Transverse colon (tissue), 4 donors: ENCODE results near the gene STBD1. TPM values are rescaled to one million over a fixed set of nuclear protein-coding genes. Genes with fewer than 3 reads are reported as not detected.
"Not testable (repeated sequence)": the region's sequence is repeated elsewhere in the genome, so short reads cannot be mapped to it uniquely, and the experiment has no call there.

Experiments used
- DNase-seq: peaks from one replicate; pipeline ENCODE4 v3.0.0-alpha.2; 2019
- H3K27ac ChIP-seq, 4 donors: fragments of 200-600 bp; sonication (generic); 2 replicates each; pipeline ENCODE4 v1.5.1; 2016 to 2018; ENCODE audit warnings: inconsistent platforms in 4 of 4
- H3K27me3 ChIP-seq: fragments of 200-600 bp; sonication (generic); 2 replicates; pipeline ENCODE4 v1.5.1; 2017; ENCODE audit warnings: inconsistent platforms
- H3K36me3 ChIP-seq, 4 donors: fragments of 200-600 bp; sonication (generic); 2 replicates each; pipeline ENCODE4 v1.5.1; 2017 to 2019; ENCODE audit warnings: inconsistent platforms in 4 of 4
- H3K4me1 ChIP-seq, 4 donors: fragments of 200-600 bp; sonication (generic); 2 replicates each; pipeline ENCODE4 v1.5.1; 2017 to 2020; ENCODE audit warnings: inconsistent platforms in 4 of 4
- H3K4me3 ChIP-seq, 4 donors: fragments of 200-600 bp; sonication (generic); 1 replicate in 1 of 4; 2 replicates in 3 of 4; pipeline versions ENCODE4 v1.5.1 to v1.6.1; 2017 to 2019; ENCODE audit warnings: inconsistent platforms in 4 of 4
- H3K9me3 ChIP-seq, 2 donors: fragments of 200-600 bp; sonication (generic); 2 replicates each; pipeline ENCODE4 v1.5.1; 2017 to 2019; ENCODE audit warnings: inconsistent platforms in 2 of 2
- EP300 ChIP-seq: sonication (generic); formaldehyde crosslinking; IDR thresholded peaks from one replicate; pipeline ENCODE4 v1.6.1; 2017; ENCODE audit warnings: antibody characterized with exemption, low read depth
- POLR2A ChIP-seq: fragments of 450-650 bp; IDR thresholded peaks from one replicate; pipeline ENCODE4 v1.6.1; 2016; ENCODE audit warnings: antibody characterized with exemption, mild to moderate bottlenecking, moderate library complexity
- POLR2AphosphoS5 ChIP-seq, 3 donors: sonication (generic); formaldehyde crosslinking; IDR thresholded peaks; one replicate each; pipeline ENCODE4 v1.6.1; 2016; ENCODE audit warnings: antibody characterized with exemption in 3 of 3
- WGBS, 2 donors: methylation state at CpG; one replicate each; pipeline ENCODE4 v1.1.5; 2018; ENCODE audit warnings: low coverage in 1 of 2; 5-methylcytosine and 5-hydroxymethylcytosine counted together
- in situ Hi-C, 4 donors: fragments of 200-750 bp; cut with MboI; loops; one replicate each; pipeline versions ENCODE4 v1.15.0 to v1.15.1; 2017; ENCODE audit warnings: low sequenced_read_pairs in 3 of 4, low pct_ligation_motif_present in 1 of 4, low pct_unique_long_range_greater_than_20kb in 1 of 4
- intact Hi-C: fragments of 100-400 bp; cut with DNase I; formaldehyde crosslinking; loops from one replicate; pipeline ENCODE4 v1.15.1; 2023; ENCODE audit warnings: low total_unique reads
- total RNA-seq, 4 donors: library from RNA; depleted of rRNA; stranded (reverse); fragments of >200 nt; gene quantifications; one replicate each; pipeline ENCODE4 v1.1.0, GENCODE V29; 2016
- TF ChIP-seq, protein P1 (sequence below), 5 experiments: fragments of 200-600 bp in 3 of 5; fragments of 450-650 bp in 2 of 5; sonication (generic) in 3 of 5; IDR thresholded peaks; 1 replicate in 2 of 5; 2 replicates in 3 of 5; pipeline ENCODE4 v1.5.1; 2016 to 2017; ENCODE audit warnings: antibody characterized with exemption in 5 of 5, inconsistent platforms in 3 of 5, mild to moderate bottlenecking in 2 of 5, moderate library complexity in 1 of 5

The STBD1 gene
- total RNA-seq, 4 donors from 2014 or later = 5.4 to 48.7 (median 17.0) TPM

DNA sequence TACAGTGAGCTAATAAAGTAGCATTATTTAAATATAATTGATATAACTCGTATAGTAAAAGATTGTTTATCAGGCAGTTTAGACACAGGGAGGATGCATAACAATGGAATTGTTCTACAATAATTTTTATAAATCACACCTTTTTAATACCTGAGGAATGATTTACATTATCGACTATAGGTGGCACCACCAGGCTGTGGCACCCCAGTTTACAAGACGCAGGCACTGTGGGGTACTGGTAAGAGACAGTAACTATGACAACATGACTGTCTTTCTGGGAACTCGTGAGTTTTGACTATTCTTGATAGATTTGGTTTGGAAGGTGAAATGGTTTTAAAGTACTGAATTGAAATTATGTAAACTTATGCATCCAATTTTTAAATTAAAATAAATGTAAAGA lies 27.1 kb upstream of the STBD1 start:
- in situ Hi-C loops = no loop called here
- Histone ChIP-seq H3K9me3 (no peaks in the 10 kb centered on the region), H3K27me3 (no peaks in the 10 kb centered on the region), H3K27ac (no peak overlapping the region), H3K4me3 (no peak overlapping the region), H3K36me3 (no peaks in the 10 kb centered on the region), H3K4me1 (peaks cover 0 to 40% (median 10%) of the 10 kb centered on the region in 4 donors)
- intact Hi-C loops = no loop called here
- TF ChIP-seq POLR2AphosphoS5 (IDR thresholded peaks at IDR 0.05) = no peak
- TF ChIP-seq, protein P1, sequence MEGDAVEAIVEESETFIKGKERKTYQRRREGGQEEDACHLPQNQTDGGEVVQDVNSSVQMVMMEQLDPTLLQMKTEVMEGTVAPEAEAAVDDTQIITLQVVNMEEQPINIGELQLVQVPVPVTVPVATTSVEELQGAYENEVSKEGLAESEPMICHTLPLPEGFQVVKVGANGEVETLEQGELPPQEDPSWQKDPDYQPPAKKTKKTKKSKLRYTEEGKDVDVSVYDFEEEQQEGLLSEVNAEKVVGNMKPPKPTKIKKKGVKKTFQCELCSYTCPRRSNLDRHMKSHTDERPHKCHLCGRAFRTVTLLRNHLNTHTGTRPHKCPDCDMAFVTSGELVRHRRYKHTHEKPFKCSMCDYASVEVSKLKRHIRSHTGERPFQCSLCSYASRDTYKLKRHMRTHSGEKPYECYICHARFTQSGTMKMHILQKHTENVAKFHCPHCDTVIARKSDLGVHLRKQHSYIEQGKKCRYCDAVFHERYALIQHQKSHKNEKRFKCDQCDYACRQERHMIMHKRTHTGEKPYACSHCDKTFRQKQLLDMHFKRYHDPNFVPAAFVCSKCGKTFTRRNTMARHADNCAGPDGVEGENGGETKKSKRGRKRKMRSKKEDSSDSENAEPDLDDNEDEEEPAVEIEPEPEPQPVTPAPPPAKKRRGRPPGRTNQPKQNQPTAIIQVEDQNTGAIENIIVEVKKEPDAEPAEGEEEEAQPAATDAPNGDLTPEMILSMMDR (IDR thresholded peaks at IDR 0.05) = no peak
- no peak for TF ChIP-seq POLR2A
- TF ChIP-seq EP300 = no peak
- 74 to 75% methylated on average over 4 of the region's 4 CpGs for WGBS, 2 donors
- DNase-seq = no peak

DNA sequence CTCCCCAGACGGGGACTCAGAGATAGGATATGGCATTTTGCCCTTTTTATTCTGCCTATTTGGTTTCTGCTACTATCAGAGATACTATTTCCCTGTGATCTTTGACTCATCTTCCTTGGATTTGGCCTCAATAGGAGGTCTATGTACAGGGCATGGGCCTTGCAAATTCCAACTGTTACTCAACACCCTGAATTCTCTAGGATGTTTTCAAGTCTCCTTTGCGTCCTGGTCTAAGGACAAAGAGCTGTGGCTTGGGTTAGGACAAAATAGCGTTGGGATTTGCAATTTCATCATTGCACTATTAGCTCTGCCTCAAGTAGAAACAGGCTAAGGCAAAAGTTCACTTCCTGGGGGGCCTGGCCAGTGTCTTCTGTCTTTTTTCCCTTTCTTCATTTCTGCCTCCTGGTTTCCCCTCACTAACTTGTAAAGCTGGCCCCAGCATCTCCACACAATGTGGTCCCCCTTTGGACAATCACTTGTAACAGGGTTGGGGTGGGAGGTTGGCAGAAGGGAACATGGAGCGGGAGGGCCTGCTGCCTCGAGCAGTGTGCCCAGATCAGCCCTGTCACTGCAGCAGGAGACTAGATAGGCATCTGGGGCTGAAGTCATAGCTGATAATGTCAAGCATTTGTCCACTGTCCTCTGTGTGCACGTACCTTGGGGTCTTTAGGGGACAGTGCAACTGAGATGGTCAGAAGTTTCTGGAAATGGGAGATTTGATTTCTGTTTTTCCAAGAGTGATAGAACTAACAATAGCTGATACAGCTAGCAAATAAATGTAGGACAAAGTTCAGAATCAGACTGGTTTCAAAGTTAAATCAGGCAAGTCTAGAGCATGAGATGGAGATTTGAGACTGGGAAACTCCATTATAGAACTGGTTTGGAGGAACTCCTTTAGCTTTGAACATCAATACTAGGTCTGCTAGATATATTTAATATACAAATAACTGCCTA lies 25.8 kb upstream of the STBD1 start:
- H3K36me3 ChIP-seq = no peaks in the 10 kb centered on the region
- no peak for TF ChIP-seq EP300
- TF ChIP-seq, protein P1 (IDR thresholded peaks at IDR 0.05) = no peak
- no peak for TF ChIP-seq POLR2AphosphoS5 (IDR thresholded peaks at IDR 0.05)
- no peak for TF ChIP-seq POLR2A
- H3K27ac ChIP-seq = no peak overlapping the region
- DNase-seq = no peak
- peaks cover under 1% of the 10 kb centered on the region in 2 donors for H3K9me3 ChIP-seq
- in situ Hi-C loops (no loop called here), intact Hi-C loops (loop anchor here (2.0 kb wide), 1 partner anchor 38 kb away; no protein-coding TSS in a partner anchor)
- no peaks in the 10 kb centered on the region for H3K27me3 ChIP-seq
- peaks cover 0 to 37% (median 10%) of the 10 kb centered on the region in 4 donors for H3K4me1 ChIP-seq
- 80 to 87% methylated on average over 1 to 6 of the region's 6 CpGs for WGBS, 2 donors
- H3K4me3 ChIP-seq = no peak overlapping the region

DNA sequence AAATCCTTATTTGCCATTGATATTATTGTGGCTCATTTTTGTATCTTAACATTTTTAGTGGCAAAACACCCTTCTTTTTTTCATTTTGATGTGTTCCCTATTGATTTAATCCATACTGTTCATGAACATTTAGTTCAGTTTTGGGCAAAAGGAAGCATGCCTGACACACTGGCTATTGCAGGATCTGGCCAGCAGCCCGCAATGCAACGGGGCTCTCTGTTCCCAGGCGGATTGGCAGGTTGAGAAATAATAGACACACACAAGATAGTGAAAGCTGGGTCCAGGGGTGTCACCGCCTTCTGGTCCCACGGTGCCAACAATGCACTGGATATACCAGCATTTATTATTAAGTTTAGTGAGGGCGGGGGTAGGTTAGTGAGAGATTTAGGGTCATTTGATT lies 24.9 kb upstream of the STBD1 start:
- in situ Hi-C loops, H3K36me3 ChIP-seq, H3K27me3 ChIP-seq, H3K27ac ChIP-seq, H3K4me3 ChIP-seq, DNase-seq, H3K9me3 ChIP-seq: not testable (repeated sequence)
- 92 to 100% methylated on average over 1 to 6 of the region's 6 CpGs for WGBS, 2 donors
- H3K4me1 ChIP-seq = peaks cover 0 to 37% (median 10%) of the 10 kb centered on the region in 4 donors
- intact Hi-C loops = loop anchor here (2.0 kb wide), 1 partner anchor 39 kb away; no protein-coding TSS in a partner anchor

DNA sequence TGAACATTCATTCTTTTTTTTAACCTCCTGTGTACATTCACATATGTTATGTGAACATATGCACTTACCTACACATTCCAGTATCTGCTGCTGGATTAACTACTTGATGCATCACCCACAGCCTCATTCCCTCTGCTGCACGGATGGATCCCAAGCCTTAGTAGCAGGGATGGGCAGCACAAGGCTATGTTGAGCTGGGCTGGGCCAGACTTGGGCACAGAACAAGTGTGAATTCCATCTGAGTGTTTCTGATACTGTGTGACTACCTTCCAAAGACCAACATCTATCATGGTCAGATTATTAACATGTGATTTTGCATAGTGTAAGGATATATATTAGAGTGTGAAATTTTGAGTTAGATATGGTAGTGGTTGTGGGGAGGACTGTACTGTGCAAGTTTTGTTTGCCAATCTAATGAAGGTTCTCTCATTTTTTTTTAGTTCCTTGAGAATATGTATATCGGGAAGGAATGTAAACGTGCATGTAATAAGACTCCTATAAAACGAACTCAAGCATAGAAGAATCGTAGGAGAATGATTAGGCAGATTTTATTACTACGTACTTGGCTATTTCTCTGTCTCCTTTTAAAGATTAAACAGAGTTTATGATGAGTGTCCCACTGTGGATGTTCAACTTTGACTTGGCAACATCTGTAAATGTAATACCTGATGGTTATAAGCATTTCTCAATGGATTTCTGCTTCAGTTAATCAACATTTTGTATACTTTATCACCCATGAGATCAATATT lies 23.4 kb upstream of the STBD1 start:
- peak overlapping the region in 3 of 4 donors; percentile 1 to 55 (median 44) for H3K27ac ChIP-seq
- no peak overlapping the region for H3K4me3 ChIP-seq
- peaks cover 5 to 8% of the 10 kb centered on the region in 2 donors for H3K9me3 ChIP-seq
- in situ Hi-C loops = no loop called here
- TF ChIP-seq EP300 (no peak), POLR2AphosphoS5 (IDR thresholded peaks at IDR 0.05) (no peak), POLR2A (no peak)
- TF ChIP-seq, protein P1 (IDR thresholded peaks at IDR 0.05) = no peak
- peaks cover 0 to 32% (median 10%) of the 10 kb centered on the region in 4 donors for H3K4me1 ChIP-seq
- intact Hi-C loops = no loop called here
- DNase-seq = no peak
- no peaks in the 10 kb centered on the region for H3K27me3 ChIP-seq
- WGBS, 2 donors = 53 to 56% methylated on average over 6 of the region's 6 CpGs
- H3K36me3 ChIP-seq = no peaks in the 10 kb centered on the region
